Activated CD4-positive, alpha-beta T cell treated with anti-CD3 and anti-CD28 coated beads, Interleukin-2, amount 50 U/mL, for 4 hours (primary cell): ENCODE measurements around the gene ACADSB.

Experiments used
- DNase-seq, 2 experiments: peaks; one replicate each; pipeline ENCODE4 v3.0.0-alpha.2; 2020

The ACADSB gene

GRCh38 chr10:123007558-123008354 lies 1.1 kb upstream of the ACADSB start:
- DNase-seq = peak; percentile 19 to 36

- DNase-seq = peak in 1 of 2 experiments; percentile 6
Measured at GRCh38 chr10:123009105-123009820, 457 bp downstream of the ACADSB start.

DNA sequence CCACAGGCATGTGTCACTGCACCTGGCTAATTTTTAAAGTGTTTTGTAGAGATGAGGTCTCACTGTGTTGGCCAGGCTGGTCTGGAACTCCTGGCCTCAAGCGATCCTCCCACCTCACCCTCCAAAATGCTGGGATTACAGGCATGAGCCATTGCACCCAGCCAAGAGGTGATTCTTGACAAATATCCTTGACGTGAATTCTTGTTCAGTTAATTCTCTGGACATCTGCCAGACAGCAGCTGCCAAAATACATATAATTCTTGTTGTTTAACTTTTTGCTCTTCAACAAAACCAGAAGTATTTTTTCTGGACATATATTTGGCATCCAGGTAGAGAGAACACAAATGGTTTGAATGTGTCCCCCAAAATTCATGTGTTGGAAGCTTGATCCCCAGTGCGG lies 3.2 kb downstream of the ACADSB start:
- DNase-seq = no peak

GRCh38 chr10:123013456-123014419 lies 4.9 kb downstream of the ACADSB start:
- no peak for DNase-seq

DNA sequence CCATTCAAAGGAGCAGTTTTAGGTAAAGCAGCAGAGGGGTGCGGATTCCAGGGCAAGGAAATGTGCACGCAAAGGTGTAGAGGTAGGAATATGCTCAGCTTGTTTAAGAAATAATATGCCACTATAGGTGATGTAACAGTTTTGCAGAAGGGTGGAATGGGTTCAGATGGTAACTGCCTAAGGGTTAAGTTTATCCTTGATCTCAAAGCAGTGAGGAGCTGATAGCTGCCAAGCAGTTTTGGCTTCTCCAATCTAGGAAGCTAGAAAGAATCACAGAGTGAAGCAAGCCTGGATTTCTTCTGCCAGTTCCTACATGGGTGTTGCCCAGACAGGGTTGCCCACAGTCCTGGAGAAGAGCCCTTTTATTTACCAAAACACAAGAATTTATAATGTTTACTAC lies 6.0 kb downstream of the ACADSB start:
- no peak for DNase-seq

- DNase-seq = no peak
Measured at GRCh38 chr10:123016228-123016627, 7.4 kb downstream of the ACADSB start.

- no peak for DNase-seq
Measured at GRCh38 chr10:123017421-123018165, 8.8 kb downstream of the ACADSB start.

DNA sequence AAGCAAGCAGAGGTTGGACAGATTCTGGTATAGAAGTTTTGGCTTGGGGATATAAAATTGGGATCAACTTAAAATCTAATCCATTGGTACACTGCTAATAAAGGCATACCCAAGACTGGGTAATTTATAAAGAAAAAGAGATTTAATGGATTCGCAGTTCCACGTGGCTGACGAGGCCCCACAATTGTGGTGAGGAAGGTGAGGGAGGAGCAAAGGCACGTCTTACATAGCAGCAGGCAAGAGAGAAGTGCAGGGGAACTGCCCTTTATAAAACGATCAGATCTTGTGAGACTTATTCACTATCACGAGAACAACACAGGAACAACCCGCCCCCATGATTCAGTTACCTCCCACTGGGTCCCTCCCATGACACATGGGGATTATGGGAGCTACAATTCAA lies 9.7 kb downstream of the ACADSB start:
- no peak for DNase-seq

DNA sequence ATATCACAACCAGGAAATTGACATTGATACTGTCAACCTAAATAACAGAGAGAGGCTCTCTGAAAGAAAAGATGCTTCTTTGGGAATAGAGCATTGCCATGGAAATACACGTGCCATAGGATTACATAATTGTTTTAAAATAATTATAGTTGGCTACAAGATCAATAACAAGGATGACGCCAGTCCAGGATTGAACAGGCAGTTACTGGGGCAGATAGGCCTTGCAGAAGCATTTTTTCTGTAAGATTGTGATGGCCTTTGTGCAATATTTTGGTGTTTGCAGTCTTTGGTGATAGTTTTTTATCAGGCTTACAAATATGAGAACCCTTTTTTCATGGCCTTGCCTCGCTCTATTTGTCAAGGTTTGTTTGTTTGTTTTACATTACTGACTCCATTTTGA lies 10.5 kb downstream of the ACADSB start:
- DNase-seq = no peak

DNA sequence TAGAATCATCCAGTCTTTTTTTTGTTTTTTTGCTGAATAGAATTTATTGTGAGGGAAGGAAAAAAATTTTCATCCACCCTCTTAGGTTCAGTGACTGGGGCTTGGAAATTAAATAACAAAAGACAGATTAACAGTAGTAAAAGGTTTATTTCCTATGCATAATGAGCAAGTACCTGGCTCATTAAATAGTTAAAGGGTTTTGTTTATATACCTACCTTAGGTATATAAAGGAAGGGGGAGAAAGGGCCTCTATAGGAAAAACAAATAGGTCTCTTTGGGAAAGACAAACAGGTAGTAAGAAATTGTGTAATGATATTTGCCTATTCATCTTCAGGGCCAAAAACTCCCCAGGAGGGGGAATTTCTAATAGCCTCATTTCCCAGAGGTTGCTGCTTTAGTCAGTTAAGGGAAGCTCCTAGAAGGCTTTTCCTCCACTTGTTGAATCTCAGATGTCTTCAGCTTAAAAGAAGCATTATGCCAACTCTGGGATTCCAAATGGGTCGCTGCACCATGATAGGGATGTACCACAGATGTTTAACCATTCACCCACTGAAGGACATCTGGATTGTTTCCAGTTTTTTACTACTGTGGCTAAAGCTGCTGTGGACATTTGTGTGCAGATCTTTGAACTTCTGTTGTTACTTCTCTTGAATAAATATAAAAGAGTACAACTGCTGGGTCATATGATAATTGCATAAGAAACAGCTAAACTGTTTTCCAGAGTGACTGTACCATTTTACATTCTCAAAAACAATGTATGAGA lies 11.3 kb downstream of the ACADSB start:
- no peak for DNase-seq

DNA sequence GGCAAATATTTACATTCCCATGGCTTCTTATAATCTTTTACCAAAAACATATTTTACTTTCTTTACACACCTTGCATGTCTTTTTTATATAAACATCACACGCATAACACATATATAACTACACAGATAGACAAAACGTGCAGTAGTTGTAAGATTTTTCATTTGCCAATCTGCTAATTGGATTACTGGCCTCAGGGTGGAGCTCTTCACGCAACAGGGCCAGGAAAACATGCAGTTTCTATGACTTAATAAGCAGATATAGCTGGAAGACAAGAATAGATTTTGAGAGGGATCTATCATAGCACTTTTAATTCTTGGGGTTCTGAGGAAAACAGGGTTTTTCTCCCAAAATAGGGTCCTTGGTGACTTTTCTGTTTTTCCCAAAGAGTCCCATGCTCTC lies 12.7 kb downstream of the ACADSB start:
- DNase-seq = no peak

- no peak for DNase-seq
Measured at GRCh38 chr10:123024540-123024939, 15.7 kb downstream of the ACADSB start.

GRCh38 chr10:123026302-123026701 lies 17.5 kb downstream of the ACADSB start:
- no peak for DNase-seq

GRCh38 chr10:123027861-123028260 lies 19.1 kb downstream of the ACADSB start:
- DNase-seq = no peak

DNA sequence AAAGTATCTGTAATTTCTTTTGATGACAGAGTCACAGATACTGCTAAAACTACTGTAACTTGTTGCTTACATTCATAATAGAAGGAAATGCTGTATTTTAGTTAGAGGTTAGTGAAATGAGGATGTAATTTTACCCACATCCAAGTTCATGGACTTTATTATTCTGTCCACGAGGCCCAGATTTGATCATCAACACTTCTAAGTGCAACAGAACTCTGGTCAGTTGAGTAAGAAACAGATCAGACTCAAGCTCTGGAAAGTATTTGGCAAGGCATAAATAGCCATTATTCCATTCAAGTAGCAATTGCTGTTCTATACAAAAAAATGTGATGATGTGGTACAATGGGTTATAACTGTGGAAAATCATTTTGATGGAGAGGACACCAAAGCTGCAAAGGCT lies 22.3 kb downstream of the ACADSB start:
- DNase-seq = no peak

- no peak for DNase-seq
Measured at GRCh38 chr10:123034332-123034731, 25.5 kb downstream of the ACADSB start.

- no peak for DNase-seq
Measured at GRCh38 chr10:123035467-123036086, 26.8 kb downstream of the ACADSB start.

DNA sequence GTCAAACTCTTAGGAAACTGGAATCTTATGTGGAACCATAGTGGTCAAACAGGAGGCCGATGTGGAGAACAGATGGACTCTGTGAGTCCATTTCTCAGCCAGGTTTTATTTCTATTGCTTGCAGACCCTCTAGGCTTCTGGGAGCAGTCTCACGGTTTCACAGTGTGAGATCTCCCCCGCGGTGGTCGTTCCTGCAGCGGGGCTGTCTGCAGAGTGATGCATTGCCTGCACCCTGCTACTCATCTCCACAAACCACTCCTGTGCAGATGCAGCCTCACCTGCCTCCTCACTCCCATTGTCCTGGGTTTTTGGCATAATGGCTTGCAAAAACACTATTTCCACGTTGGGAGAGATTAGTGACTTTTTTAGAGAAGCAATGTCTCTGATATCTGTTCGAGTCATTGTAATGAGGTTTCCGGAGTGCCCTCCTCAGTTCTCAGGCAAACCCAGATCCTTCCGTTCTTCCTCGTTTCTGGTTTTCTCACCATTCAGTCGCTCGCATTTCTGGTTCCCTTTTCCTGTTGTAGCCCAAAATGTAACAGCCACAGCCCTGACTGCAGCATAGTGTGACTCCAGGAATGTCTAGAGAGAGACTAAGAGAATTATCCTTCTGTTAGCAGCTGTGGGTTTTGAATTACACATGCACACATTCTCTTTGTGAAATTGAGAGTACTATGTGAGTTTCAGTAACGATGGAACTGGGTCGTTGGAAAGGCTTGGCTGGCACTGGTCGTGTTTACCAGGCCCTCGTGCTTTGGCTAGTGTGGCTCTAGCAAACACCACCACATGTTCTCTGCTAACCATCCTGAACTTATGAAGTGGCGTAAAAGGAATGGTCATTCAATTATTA lies 30.2 kb downstream of the ACADSB start:
- DNase-seq = no peak

DNA sequence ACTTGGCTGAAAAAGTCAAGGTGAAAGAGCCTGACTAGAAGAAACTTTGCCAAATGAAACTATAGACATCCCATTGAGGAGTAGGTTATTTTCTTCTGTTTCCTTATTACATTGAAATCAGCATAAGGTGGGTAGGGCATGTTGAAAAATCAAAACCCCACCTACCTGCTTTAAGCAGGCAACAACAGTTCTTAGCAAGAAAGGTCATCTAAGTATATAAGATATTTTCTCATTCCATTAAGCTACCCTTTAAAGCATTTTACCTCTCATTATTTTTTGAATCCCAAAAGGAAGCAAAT lies 30.8 kb downstream of the ACADSB start:
- no peak for DNase-seq

GRCh38 chr10:123042708-123043408 lies 34.1 kb downstream of the ACADSB start:
- no peak for DNase-seq
